Neural progenitor cell (in vitro differentiated cells): ENCODE results near the gene ZNF500. TPM values are rescaled to one million over a fixed set of nuclear protein-coding genes. Genes with fewer than 3 reads are reported as not detected.

Source experiments
- DNase-seq: peaks from one replicate; pipeline ENCODE4 v3.0.0-alpha.2; 2016; ENCODE audit warnings: low spot score
- H2AFZ ChIP-seq: fragments of 200-600 bp; sonication (generic); replicated peaks from 2 replicates; pipeline ENCODE4 v1.6.1; 2016; ENCODE audit warnings: antibody characterized with exemption
- H3F3A ChIP-seq: fragments of 200-600 bp; sonication (generic); 2 replicates; pipeline ENCODE4 v1.6.1; 2016; ENCODE audit warnings: antibody characterized with exemption, low read depth
- H3K27ac ChIP-seq: fragments of 200-600 bp; sonication (generic); 2 replicates; pipeline ENCODE4 v1.5.1; 2016; ENCODE audit warnings: mild to moderate bottlenecking
- H3K27me3 ChIP-seq: fragments of 200-600 bp; sonication (generic); 2 replicates; pipeline ENCODE4 v1.6.1; 2016; ENCODE audit warnings: mild to moderate bottlenecking, moderate library complexity
- H3K36me3 ChIP-seq: fragments of 200-600 bp; sonication (generic); 2 replicates; pipeline ENCODE4 v1.5.1; 2016
- H3K4me1 ChIP-seq: fragments of 200-600 bp; sonication (generic); 2 replicates; pipeline ENCODE4 v1.6.1; 2016; ENCODE audit warnings: mixed run types
- H3K4me2 ChIP-seq: fragments of 200-600 bp; sonication (generic); 2 replicates; pipeline ENCODE4 v1.6.1; 2016
- H3K4me3 ChIP-seq: fragments of 200-600 bp; sonication (generic); 2 replicates; pipeline ENCODE4 v1.5.1; 2016
- H3K79me2 ChIP-seq: fragments of 200-600 bp; sonication (generic); 2 replicates; pipeline ENCODE4 v1.6.1; 2016; ENCODE audit warnings: low read depth
- H3K9ac ChIP-seq: fragments of 200-600 bp; sonication (generic); 2 replicates; pipeline ENCODE4 v1.6.1; 2016
- H3K9me3 ChIP-seq: fragments of 200-600 bp; sonication (generic); 2 replicates; pipeline ENCODE4 v1.5.1; 2016; ENCODE audit warnings: low read depth
- H4K20me1 ChIP-seq: fragments of 200-600 bp; sonication (generic); 2 replicates; pipeline ENCODE4 v1.6.1; 2016; ENCODE audit warnings: low read depth
- H3K27ac Mint-ChIP-seq: 3 replicates; pipeline ENCODE4 v1.8.0; 2021; ENCODE audit warnings: mixed read lengths
- H3K27me3 Mint-ChIP-seq: 2 replicates; pipeline ENCODE4 v1.8.0; 2022; ENCODE audit warnings: low read depth, mild to moderate bottlenecking, inconsistent platforms, moderate library complexity, mixed read lengths; ENCODE audit not compliant: insufficient read depth
- H3K36me3 Mint-ChIP-seq: 3 replicates; pipeline ENCODE4 v1.8.0; 2021; ENCODE audit warnings: mixed read lengths
- H3K4me1 Mint-ChIP-seq: 3 replicates; pipeline ENCODE4 v1.8.0; 2021; ENCODE audit warnings: mixed read lengths
- H3K4me3 Mint-ChIP-seq: 3 replicates; pipeline ENCODE4 v1.8.0; 2021; ENCODE audit warnings: mild to moderate bottlenecking, moderate library complexity, mixed read lengths
- H3K9me3 Mint-ChIP-seq: 3 replicates; pipeline ENCODE4 v1.8.0; 2020; ENCODE audit warnings: mixed read lengths
- CTCF ChIP-seq: fragments of 200-600 bp; sonication (generic); IDR thresholded peaks from 2 replicates; pipeline ENCODE4 v1.5.1; 2017; ENCODE audit warnings: antibody characterized with exemption, mild to moderate bottlenecking
- EZH2 ChIP-seq: fragments of 200-600 bp; sonication (generic); IDR thresholded peaks from 2 replicates; pipeline ENCODE4 v1.6.1; 2017; ENCODE audit warnings: antibody characterized with exemption, mild to moderate bottlenecking, moderate library complexity
- EZH2phosphoT487 ChIP-seq: fragments of 200-600 bp; sonication (generic); IDR thresholded peaks from 2 replicates; pipeline ENCODE4 v1.6.1; 2017; ENCODE audit warnings: antibody characterized with exemption
- total RNA-seq: library from RNA; depleted of rRNA; stranded (reverse); fragments of >200 nt; gene quantifications from 2 replicates; pipeline ENCODE4 v1.2.3, GENCODE V29; 2015; ENCODE audit warnings: low replicate concordance

Gene ZNF500
- total RNA-seq, 1 donor from 2014 or later = 4.2 TPM

- Mint-ChIP-seq H3K9me3 (no peaks in the 10 kb centered on the region), H3K4me3 (no peak overlapping the region), H3K36me3 (no peaks in the 10 kb centered on the region), H3K4me1 (peaks cover 7% of the 10 kb centered on the region), H3K27me3 (peaks cover 5% of the 10 kb centered on the region), H3K27ac (no peak overlapping the region)
- Histone ChIP-seq H3K36me3 (no peaks in the 10 kb centered on the region), H3K4me3 (no peak overlapping the region), H3K9ac (no peak overlapping the region), H3K4me2 (no peak overlapping the region), H3K79me2 (no peaks in the 10 kb centered on the region), H3F3A (peaks cover 3% of the 10 kb centered on the region), H3K9me3 (no peaks in the 10 kb centered on the region), H3K4me1 (no peaks in the 10 kb centered on the region), H3K27me3 (no peaks in the 10 kb centered on the region), H4K20me1 (no peaks in the 10 kb centered on the region), H3K27ac (no peak overlapping the region), H2AFZ (no peak overlapping the region)
- DNase-seq = no peak
- TF ChIP-seq CTCF = no peak
- no peak for TF ChIP-seq EZH2
- no peak for TF ChIP-seq EZH2phosphoT487
Observed at GRCh38 chr16:4778050-4778392, 11.1 kb upstream of the ZNF500 start.

- H3K4me2 ChIP-seq = no peak overlapping the region
- no peaks in the 10 kb centered on the region for H3K9me3 Mint-ChIP-seq
- H3K27me3 Mint-ChIP-seq = peaks cover 5% of the 10 kb centered on the region
- peaks cover 7% of the 10 kb centered on the region for H3K4me1 Mint-ChIP-seq
- no peak overlapping the region for H3K27ac Mint-ChIP-seq
- H3K9me3 ChIP-seq = no peaks in the 10 kb centered on the region
- H3K4me3 Mint-ChIP-seq = no peak overlapping the region
- TF ChIP-seq EZH2 (no peak), CTCF (no peak), EZH2phosphoT487 (no peak)
- peaks cover 3% of the 10 kb centered on the region for H3F3A ChIP-seq
- no peaks in the 10 kb centered on the region for H4K20me1 ChIP-seq
- no peak overlapping the region for H3K9ac ChIP-seq
- H3K4me1 ChIP-seq = no peaks in the 10 kb centered on the region
- no peaks in the 10 kb centered on the region for H3K27me3 ChIP-seq
- H3K36me3 ChIP-seq = no peaks in the 10 kb centered on the region
- DNase-seq = no peak
- no peak overlapping the region for H3K27ac ChIP-seq
- no peaks in the 10 kb centered on the region for H3K79me2 ChIP-seq
- no peak overlapping the region for H3K4me3 ChIP-seq
- H3K36me3 Mint-ChIP-seq = no peaks in the 10 kb centered on the region
- H2AFZ ChIP-seq = no peak overlapping the region
Observed at GRCh38 chr16:4777339-4778049, 10.5 kb upstream of the ZNF500 start.

DNA sequence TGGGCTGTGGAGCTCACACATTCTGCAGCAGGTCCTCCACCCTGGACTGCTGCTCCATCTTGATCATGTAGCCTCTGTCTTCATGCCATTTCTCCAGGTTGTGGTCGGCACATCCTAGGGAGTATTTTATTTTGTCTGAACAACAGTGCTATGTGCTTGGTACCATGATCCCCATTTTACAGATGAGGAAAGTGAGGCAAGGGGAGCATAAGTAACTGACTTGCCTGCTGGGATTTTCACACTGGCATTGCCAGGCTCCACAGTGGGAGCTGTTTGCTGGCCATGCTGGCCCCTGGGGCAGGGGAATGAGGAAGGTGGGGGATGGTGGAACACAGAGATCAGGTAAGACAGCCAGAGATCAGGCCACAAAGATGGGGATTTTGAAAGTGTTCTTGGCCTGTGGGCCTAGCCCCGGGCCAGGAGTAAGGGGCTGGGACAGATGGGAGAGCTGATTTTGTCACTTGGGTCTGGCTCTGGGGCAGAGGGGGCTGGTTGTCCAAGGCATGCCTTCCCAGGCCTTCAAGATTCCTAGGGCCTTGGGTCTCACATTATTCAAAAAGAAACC, 9.3 kb upstream of the ZNF500 start:
- Histone ChIP-seq H3K27ac (no peak overlapping the region), H3K9me3 (no peaks in the 10 kb centered on the region), H4K20me1 (no peaks in the 10 kb centered on the region), H3K4me1 (no peaks in the 10 kb centered on the region), H3K9ac (no peak overlapping the region), H2AFZ (no peak overlapping the region), H3K79me2 (no peaks in the 10 kb centered on the region), H3K27me3 (no peaks in the 10 kb centered on the region), H3K36me3 (no peaks in the 10 kb centered on the region), H3K4me3 (no peak overlapping the region), H3K4me2 (no peak overlapping the region), H3F3A (peaks cover 3% of the 10 kb centered on the region)
- TF ChIP-seq EZH2phosphoT487 = no peak
- TF ChIP-seq EZH2 = no peak
- TF ChIP-seq CTCF = no peak
- Mint-ChIP-seq H3K9me3 (no peaks in the 10 kb centered on the region), H3K27ac (no peak overlapping the region), H3K36me3 (no peaks in the 10 kb centered on the region), H3K4me3 (no peak overlapping the region), H3K27me3 (peaks cover 5% of the 10 kb centered on the region), H3K4me1 (peaks cover 7% of the 10 kb centered on the region)
- DNase-seq = no peak
